GM13977 (cell line): ENCODE data around the gene EMD.
"Not testable (repeated sequence)": the region's sequence is repeated elsewhere in the genome, so short reads cannot be mapped to it uniquely, and the experiment has no call there.

Experiments
- DNase-seq: peaks from one replicate; pipeline ENCODE4 v3.0.0; 2012; ENCODE audit warnings: low spot score
- CTCF ChIP-seq: IDR thresholded peaks from 2 replicates; pipeline ENCODE4 v1.5.1; 2012; ENCODE audit warnings: mild to moderate bottlenecking, control low read depth; ENCODE audit not compliant: insufficient read depth; ENCODE audit errors: extremely low read depth, missing control alignments
- in situ Hi-C: fragments of 300-500 bp; cut with MboI; formaldehyde crosslinking; loops from one replicate; pipeline ENCODE4 v1.12.0; 2022; ENCODE audit warnings: low sequenced_read_pairs, low pct_unique_long_range_greater_than_20kb, mixed read lengths, inconsistent platforms; ENCODE audit not compliant: unreplicated experiment

The EMD gene

GRCh38 chrX:154398668-154399526 is 19.8 kb downstream of the EMD start:
- in situ Hi-C loops = no loop called here
- TF ChIP-seq CTCF = peak; percentile 77
- DNase-seq = peak; percentile 59

GRCh38 chrX:154399527-154400368 is 20.7 kb downstream of the EMD start:
- no peak for TF ChIP-seq CTCF
- DNase-seq = no peak
- in situ Hi-C loops = no loop called here

GRCh38 chrX:154400369-154400817 is 21.3 kb downstream of the EMD start:
- DNase-seq, in situ Hi-C loops: not testable (repeated sequence)

- TF ChIP-seq CTCF = no peak
- in situ Hi-C loops = no loop called here
- no peak for DNase-seq
Observed at GRCh38 chrX:154401045-154401799, 22.1 kb downstream of the EMD start.

GRCh38 chrX:154401918-154402621 is 23.0 kb downstream of the EMD start:
- DNase-seq = no peak
- TF ChIP-seq CTCF = no peak
- in situ Hi-C loops = no loop called here

- TF ChIP-seq CTCF = no peak
- DNase-seq = no peak
- in situ Hi-C loops = no loop called here
Observed at GRCh38 chrX:154402622-154403127, 23.6 kb downstream of the EMD start.
